Measurements from ENCODE around the gene FSTL3.

Gene FSTL3

GRCh38 chr19:645912-646778 lies 30.0 kb upstream of the FSTL3 start:
- DNase-seq = no peak

- no peak for DNase-seq
Measured at GRCh38 chr19:646779-647565, 29.2 kb upstream of the FSTL3 start.

GRCh38 chr19:647566-648284 lies 28.5 kb upstream of the FSTL3 start:
- no peak for DNase-seq

GRCh38 chr19:648305-648704 lies 27.9 kb upstream of the FSTL3 start:
- DNase-seq = no peak

GRCh38 chr19:648904-649801 lies 27.0 kb upstream of the FSTL3 start:
- no peak for DNase-seq

- no peak for DNase-seq
Measured at GRCh38 chr19:650121-650520, 26.1 kb upstream of the FSTL3 start.

- DNase-seq = no peak
Measured at GRCh38 chr19:651114-651818, 24.9 kb upstream of the FSTL3 start.

GRCh38 chr19:651991-652390 lies 24.2 kb upstream of the FSTL3 start:
- DNase-seq = no peak

- DNase-seq = no peak
Measured at GRCh38 chr19:652467-653389, 23.5 kb upstream of the FSTL3 start.

- DNase-seq = no peak
Measured at GRCh38 chr19:653425-653824, 22.8 kb upstream of the FSTL3 start.

- no peak for DNase-seq
Measured at GRCh38 chr19:655691-656090, 20.5 kb upstream of the FSTL3 start.

- no peak for DNase-seq
Measured at GRCh38 chr19:656751-657559, 19.2 kb upstream of the FSTL3 start.

- no peak for DNase-seq
Measured at GRCh38 chr19:657611-658010, 18.6 kb upstream of the FSTL3 start.

- no peak for DNase-seq
Measured at GRCh38 chr19:658059-658839, 17.9 kb upstream of the FSTL3 start.

- DNase-seq = no peak
Measured at GRCh38 chr19:658916-659839, 17.0 kb upstream of the FSTL3 start.

- DNase-seq = no peak
Measured at GRCh38 chr19:660793-661426, 15.3 kb upstream of the FSTL3 start.

All from AML-193 (cell line).